Hematopoietic multipotent progenitor cell treated with erythropoietin and hydrocortisone succinate and interleukin-3 and kit ligand, for 4 days (in vitro differentiated cells): ENCODE data around the gene NAA11.
A peak's percentile ranks its signal among the peaks of the same experiment; 100 is the strongest.

Experiments used
- DNase-seq: peaks from one replicate; pipeline ENCODE4 v3.0.0-alpha.2; 2015

NAA11 gene

GRCh38 chr4:79325864-79326328 lies at the start of gene NAA11:
TSS of gene NAA11 (minus strand) at chr4:79326061. CDS start at chr4:79325877, 184 bp downstream.
- DNase-seq, result no peak

GRCh38 chr4:79370026-79370425 lies 44.2 kb upstream of the NAA11 start:
- DNase-seq, result peak; percentile 14

- no peak for DNase-seq
These were observed 41.2 kb upstream of the NAA11 start for GRCh38 chr4:79367096-79367495.

GRCh38 chr4:79366422-79366821 lies 40.6 kb upstream of the NAA11 start:
- no peak for DNase-seq

GRCh38 chr4:79364061-79364460 lies 38.2 kb upstream of the NAA11 start:
- DNase-seq, result no peak

GRCh38 chr4:79362626-79363025 lies 36.8 kb upstream of the NAA11 start:
- no peak for DNase-seq

GRCh38 chr4:79360006-79360405 lies 34.1 kb upstream of the NAA11 start:
- no peak for DNase-seq

- no peak for DNase-seq
These were observed 32.6 kb upstream of the NAA11 start for GRCh38 chr4:79358438-79358837.

- no peak for DNase-seq
These were observed 31.5 kb upstream of the NAA11 start for GRCh38 chr4:79357365-79357764.

GRCh38 chr4:79353075-79353474 lies 27.2 kb upstream of the NAA11 start:
- no peak for DNase-seq

GRCh38 chr4:79348405-79348804 lies 22.5 kb upstream of the NAA11 start:
- DNase-seq, result no peak

- DNase-seq, result no peak
These were observed 16.2 kb upstream of the NAA11 start for GRCh38 chr4:79341893-79342653.

- no peak for DNase-seq
These were observed 14.7 kb upstream of the NAA11 start for GRCh38 chr4:79340568-79340967.

- DNase-seq, result no peak
These were observed 12.3 kb upstream of the NAA11 start for GRCh38 chr4:79338148-79338547.

GRCh38 chr4:79334783-79335182 lies 8.9 kb upstream of the NAA11 start:
- DNase-seq, result no peak

GRCh38 chr4:79334341-79334740 lies 8.5 kb upstream of the NAA11 start:
- DNase-seq, result no peak

- DNase-seq, result peak; percentile 87
These were observed 5.4 kb upstream of the NAA11 start for GRCh38 chr4:79331126-79331876.

GRCh38 chr4:79330720-79331119 lies 4.9 kb upstream of the NAA11 start:
- DNase-seq, result no peak

GRCh38 chr4:79325436-79325835 lies 425 bp downstream of the NAA11 start:
- no peak for DNase-seq

- DNase-seq, result no peak
These were observed 5.9 kb downstream of the NAA11 start for GRCh38 chr4:79319975-79320374.

GRCh38 chr4:79317711-79318110 lies 8.2 kb downstream of the NAA11 start:
- no peak for DNase-seq

GRCh38 chr4:79315891-79316290 lies 10.0 kb downstream of the NAA11 start:
- no peak for DNase-seq

- no peak for DNase-seq
These were observed 14.6 kb downstream of the NAA11 start for GRCh38 chr4:79311279-79311678.

- no peak for DNase-seq
These were observed 16.9 kb downstream of the NAA11 start for GRCh38 chr4:79308971-79309370.
